K562 (cell line): ENCODE results near the gene ZC3H8. TPM values are rescaled to one million over a fixed set of nuclear protein-coding genes. Genes with fewer than 3 reads are reported as not detected.

Source experiments
- ATAC-seq: fragments of 200-7000 bp; cut with Tn5 transposase; 3 replicates; pipeline ENCODE4 v1.9.1; 2020; ENCODE audit warnings: moderate library complexity
- BruUV-seq: library from RNA; stranded (reverse); fragments of 400-500 nt; replicated peaks from 2 replicates; lab custom pipeline; 2021; lab: Mats Ljungman, UMichigan
- CTCF ChIA-PET: fragments of 300-600 bp; formaldehyde crosslinking; extraction: SDS; loops from one replicate; lab custom pipeline; 2021; ENCODE audit warnings: low intra/inter-chr PET ratio; lab: Yijun Ruan, JAX
- POLR2A ChIA-PET: fragments of 300-600, 350-650 bp; sonication (Branson Sonifier 250); formaldehyde crosslinking; extraction: SDS; loops from one replicate; lab custom pipeline; 2021; ENCODE audit warnings: antibody characterized with exemption, inconsistent platforms; lab: Yijun Ruan, JAX
- DNase-seq, 4 experiments: peaks; one replicate each; pipeline versions ENCODE4 v3.0.0 to v3.0.0-alpha.2; 2011 to 2018; ENCODE audit warnings: low spot score in 3 of 4, mixed read lengths in 3 of 4; ENCODE audit errors: extremely low read depth in 1 of 4
- FAIRE-seq: peaks from 2 replicates; lab custom pipeline; 2011; peaks lifted over from hg19 to GRCh38; lab: Jason Lieb, UNC
- H2AFZ ChIP-seq: 2 replicates; pipeline ENCODE4 v1.6.0; 2011; ENCODE audit warnings: low read depth, low read length, control low read depth, inconsistent platforms
- H3K27ac ChIP-seq: fragments of 200-600 bp; 3 replicates; pipeline ENCODE4 v1.8.0; 2011; ENCODE audit warnings: low read depth, mild to moderate bottlenecking, control low read depth, inconsistent platforms, low read length, moderate library complexity, mixed read lengths; ENCODE audit errors: extremely low read depth
- H3K27me3 ChIP-seq, 2 experiments: fragments of 300-600 bp in 1 of 2; 2 replicates in 1 of 2; 3 replicates in 1 of 2; pipeline versions ENCODE4 v1.6.0 to v1.8.0; 2011; ENCODE audit warnings: inconsistent platforms in 2 of 2, low read length in 2 of 2, mild to moderate bottlenecking in 1 of 2, mixed read lengths in 1 of 2, moderate library complexity in 1 of 2; ENCODE audit not compliant: control insufficient read depth in 2 of 2, insufficient read depth in 2 of 2
- H3K36me3 ChIP-seq: fragments of 300-600 bp; 3 replicates; pipeline ENCODE4 v1.8.0; 2011; ENCODE audit warnings: mild to moderate bottlenecking, low read length, inconsistent platforms; ENCODE audit not compliant: control insufficient read depth, insufficient read depth
- H3K4me1 ChIP-seq, 2 experiments: fragments of 200-600 bp in 1 of 2; replicated peaks in 1 of 2; 2 replicates in 1 of 2; 3 replicates in 1 of 2; pipeline versions ENCODE4 v1.5.1 to v1.8.0; 2011; ENCODE audit warnings: inconsistent platforms in 2 of 2, low read length in 2 of 2, mild to moderate bottlenecking in 1 of 2, mixed read lengths in 1 of 2, moderate library complexity in 1 of 2; ENCODE audit not compliant: control insufficient read depth in 2 of 2, insufficient read depth in 2 of 2
- H3K4me2 ChIP-seq: 2 replicates; pipeline ENCODE4 v1.6.1; 2011; ENCODE audit warnings: low read length, control low read depth, inconsistent platforms, mixed read lengths; ENCODE audit not compliant: insufficient read depth
- H3K4me3 ChIP-seq: fragments of 200-600 bp; sonication (generic), shearing (Covaris generic); 2 replicates; pipeline ENCODE4 v1.5.1; 2016; ENCODE audit warnings: control low read depth, inconsistent platforms
- H3K79me2 ChIP-seq: fragments of 200-600 bp; 3 replicates; pipeline ENCODE4 v1.8.0; 2011; ENCODE audit warnings: low read length, inconsistent platforms; ENCODE audit not compliant: control insufficient read depth, insufficient read depth
- H3K9ac ChIP-seq, 2 experiments: 2 replicates each; pipeline versions ENCODE4 v1.6.0 to v1.6.1; 2011; ENCODE audit warnings: low read depth in 2 of 2, low read length in 2 of 2, control low read depth in 1 of 2, inconsistent platforms in 1 of 2, mild to moderate bottlenecking in 1 of 2, mixed read lengths in 1 of 2; ENCODE audit not compliant: insufficient read depth in 1 of 2
- H3K9me1 ChIP-seq: one replicate; pipeline ENCODE4 v1.6.0; 2011; ENCODE audit warnings: inconsistent platforms, mild to moderate bottlenecking, low read length, moderate library complexity; ENCODE audit not compliant: control insufficient read depth, insufficient read depth
- H3K9me3 ChIP-seq: replicated peaks from 2 replicates; pipeline ENCODE4 v1.5.1; 2011; ENCODE audit warnings: low read depth, low read length, inconsistent platforms; ENCODE audit not compliant: control insufficient read depth, insufficient read depth
- H4K20me1 ChIP-seq: replicated peaks from 2 replicates; pipeline ENCODE4 v1.6.1; 2011; ENCODE audit warnings: low read length, inconsistent platforms, mixed read lengths; ENCODE audit not compliant: control insufficient read depth, insufficient read depth
- BACH1 ChIP-seq: fragments of 200-800 bp; sonication (Bioruptor generic); IDR thresholded peaks from 2 replicates; pipeline ENCODE4 v1.6.1; 2016; ENCODE audit warnings: missing genetic modification characterization, missing compliant biosample characterization
- BCL6 ChIP-seq: fragments of 250-450 bp; sonication (Bioruptor Pico); IDR thresholded peaks from 2 replicates; pipeline ENCODE4 v1.4.0; 2020
- COPS2 ChIP-seq: fragments of 450-650 bp; conservative IDR thresholded peaks from 2 replicates; pipeline ENCODE4 v1.6.1; 2016; ENCODE audit warnings: mild to moderate bottlenecking, moderate library complexity
- DMBX1 ChIP-seq: fragments of 250-450 bp; sonication (Bioruptor Pico); IDR thresholded peaks from 2 replicates; pipeline ENCODE4 v1.8.0; 2022; ENCODE audit warnings: inconsistent platforms, mild to moderate bottlenecking, moderate library complexity, borderline replicate concordance
- FOXA1 ChIP-seq: fragments of 450-650 bp; IDR thresholded peaks from 2 replicates; pipeline ENCODE4 v1.6.1; 2016; ENCODE audit warnings: mild to moderate bottlenecking, borderline replicate concordance
- HDAC3 ChIP-seq: fragments of 450-650 bp; IDR thresholded peaks from 2 replicates; pipeline ENCODE4 v1.6.1; 2018; ENCODE audit warnings: borderline replicate concordance, mild to moderate bottlenecking, moderate library complexity; ENCODE audit not compliant: partially characterized antibody
- L3MBTL2 ChIP-seq: fragments of 450-650 bp; IDR thresholded peaks from 2 replicates; pipeline ENCODE4 v1.6.1; 2016; ENCODE audit warnings: mild to moderate bottlenecking, moderate library complexity
- MAZ ChIP-seq, 2 experiments: fragments of 450-650 bp in 1 of 2; sonication (generic) in 1 of 2; formaldehyde crosslinking; IDR thresholded peaks in 1 of 2; conservative IDR thresholded peaks in 1 of 2; 2 replicates each; pipeline versions ENCODE4 v1.4.0 to v1.5.0; 2020; ENCODE audit warnings: mild to moderate bottlenecking in 1 of 2, missing genetic modification reagents in 1 of 2
- MTA3 ChIP-seq: fragments of 450-650 bp; formaldehyde crosslinking; IDR thresholded peaks from 2 replicates; pipeline ENCODE4 v1.6.1; 2017; ENCODE audit warnings: mild to moderate bottlenecking, borderline replicate concordance
- NCOA4 ChIP-seq: fragments of 450-650 bp; IDR thresholded peaks from 2 replicates; pipeline ENCODE4 v1.6.1; 2018; ENCODE audit warnings: mild to moderate bottlenecking; ENCODE audit not compliant: partially characterized antibody
- POU5F1 ChIP-seq: fragments of 150-350 bp; IDR thresholded peaks from 2 replicates; pipeline ENCODE4 v1.6.1; 2014; ENCODE audit warnings: borderline replicate concordance, low read length, low read depth, mild to moderate bottlenecking; ENCODE audit not compliant: partially characterized antibody
- RBM15 ChIP-seq: fragments of 200-400 bp; formaldehyde crosslinking; IDR thresholded peaks from 2 replicates; pipeline ENCODE4 v1.6.1; 2018; ENCODE audit warnings: mild to moderate bottlenecking, low read length, moderate library complexity; ENCODE audit not compliant: insufficient read depth
- SMAD2 ChIP-seq: fragments of 150-350 bp; IDR thresholded peaks from 2 replicates; pipeline ENCODE4 v1.6.1; 2014; ENCODE audit warnings: low read depth, mild to moderate bottlenecking, low read length
- SNRNP70 ChIP-seq: fragments of 200-400 bp; formaldehyde crosslinking; optimal IDR thresholded peaks from 2 replicates; pipeline ENCODE3; 2017; ENCODE audit warnings: low read depth, low read length
- ZNF274 ChIP-seq: IDR thresholded peaks from 2 replicates; pipeline ENCODE4 v1.6.1; 2011; ENCODE audit warnings: low read depth, mild to moderate bottlenecking, low read length, moderate library complexity, borderline replicate concordance
- ZNF384 ChIP-seq: IDR thresholded peaks from 2 replicates; pipeline ENCODE4 v1.6.1; 2012; ENCODE audit warnings: low read depth, low read length, improper control_type of control experiment
- WGBS: fragments of 100-300 bp; shearing (Covaris generic); methylation state at CpG from one replicate; pipeline ENCODE4 v1.1.6; 2016; ENCODE audit warnings: low coverage, mixed read lengths; ENCODE audit not compliant: insufficient coverage; ENCODE audit errors: missing lambda C conversion rate; 5-methylcytosine and 5-hydroxymethylcytosine counted together
- in situ Hi-C: fragments of 300-500 bp; cut with MboI; formaldehyde crosslinking; loops from 4 replicates; pipeline ENCODE4 v1.15.0; 2018; ENCODE audit warnings: inconsistent platforms, mixed read lengths
- intact Hi-C: fragments of 100-400 bp; cut with micrococcal nuclease; formaldehyde crosslinking; loops from 2 replicates; pipeline ENCODE4 v1.14.2; 2022
- polyA plus RNA-seq, 8 experiments: library from polyadenylated mRNA; depleted of rRNA in 4 of 8; stranded (reverse) in 5 of 8; unstranded in 3 of 8; fragments of >200 nt; fragmentation: Nextera tagmentation in 2 of 8; fragmentation: Illumina TruSeq in 1 of 8; extraction: Ambion mirVana in 2 of 8; extraction: Trizol in 1 of 8; gene quantifications; 2 replicates each; pipeline versions ENCODE4 v1.2.1 to v1.2.3, GENCODE V29; 2011 to 2014; ENCODE audit warnings: inconsistent platforms in 1 of 8, missing spikeins in 1 of 8
- total RNA-seq, 7 experiments: library from RNA; depleted of rRNA in 6 of 7; stranded (reverse); fragments of >200 nt in 6 of 7; fragmentation: Illumina TruSeq in 2 of 7; extraction: Trizol in 2 of 7; gene quantifications; 2 replicates each; pipeline versions ENCODE4 v1.2.1 to v1.2.3, GENCODE V29; 2011 to 2021; ENCODE audit warnings: low replicate concordance in 1 of 7
- TF ChIP-seq, protein P1 (sequence below): sonication (generic); formaldehyde crosslinking; IDR thresholded peaks from 2 replicates; pipeline ENCODE4 v1.8.1; 2023; ENCODE audit warnings: mild to moderate bottlenecking, missing genetic modification reagents

Gene ZC3H8
- total and polyA plus RNA-seq, 9 of the 15 experiments (the other 6 are each of a cell fraction or from before 2014, with no cell fraction given) = 11.6 to 41.5 (median 27.5) TPM

GRCh38 chr2:112304298-112304941 is 49.6 kb upstream of the ZC3H8 start:
- no peak overlapping the region for H3K9ac ChIP-seq
- no peak overlapping the region for H3K27ac ChIP-seq
- FAIRE-seq = no peak

More at GRCh38 chr2:112304298-112304941, 49.6 kb upstream of the ZC3H8 start:
- intact Hi-C loops (no loop called here), in situ Hi-C loops (no loop called here)
- no peak overlapping the region for H2AFZ ChIP-seq
- no peaks in the 10 kb centered on the region for H4K20me1 ChIP-seq
- no peaks in the 10 kb centered on the region for H3K36me3 ChIP-seq
- ChIA-PET POLR2A (no interaction called here), CTCF (no interaction called here)
- H3K27me3 ChIP-seq = no peaks in the 10 kb centered on the region
- H3K9me1 ChIP-seq = no peaks in the 10 kb centered on the region
- ATAC-seq (no peak; the same call in 2 of the 3 replicates), DNase-seq (no peak)
- no peaks in the 10 kb centered on the region for H3K79me2 ChIP-seq
- no TSS peak for BruUV-seq
- peaks cover 0 to 6% of the 10 kb centered on the region in 2 experiments; a peak in 1 of 5 replicates for H3K4me1 ChIP-seq
- no peak overlapping the region for H3K4me2 ChIP-seq
- H3K9me3 ChIP-seq = no peaks in the 10 kb centered on the region
- WGBS = 38% methylated on average over 2 of the region's 2 CpGs
- H3K4me3 ChIP-seq = no peak overlapping the region
- TF ChIP-seq RBM15 = no peak
- TF ChIP-seq NCOA4 = no peak
- TF ChIP-seq ZNF384 = no peak
- no peak for TF ChIP-seq L3MBTL2
- no peak for TF ChIP-seq POU5F1
- TF ChIP-seq MTA3 = no peak
- TF ChIP-seq MAZ (CRISPR knock-in tag; conservative IDR thresholded peaks at IDR 0.05 in 1 of 2, IDR thresholded peaks at IDR 0.05 in 1 of 2) = no peak
- TF ChIP-seq BCL6 (CRISPR knock-in tag) = no peak
- TF ChIP-seq, protein P1, sequence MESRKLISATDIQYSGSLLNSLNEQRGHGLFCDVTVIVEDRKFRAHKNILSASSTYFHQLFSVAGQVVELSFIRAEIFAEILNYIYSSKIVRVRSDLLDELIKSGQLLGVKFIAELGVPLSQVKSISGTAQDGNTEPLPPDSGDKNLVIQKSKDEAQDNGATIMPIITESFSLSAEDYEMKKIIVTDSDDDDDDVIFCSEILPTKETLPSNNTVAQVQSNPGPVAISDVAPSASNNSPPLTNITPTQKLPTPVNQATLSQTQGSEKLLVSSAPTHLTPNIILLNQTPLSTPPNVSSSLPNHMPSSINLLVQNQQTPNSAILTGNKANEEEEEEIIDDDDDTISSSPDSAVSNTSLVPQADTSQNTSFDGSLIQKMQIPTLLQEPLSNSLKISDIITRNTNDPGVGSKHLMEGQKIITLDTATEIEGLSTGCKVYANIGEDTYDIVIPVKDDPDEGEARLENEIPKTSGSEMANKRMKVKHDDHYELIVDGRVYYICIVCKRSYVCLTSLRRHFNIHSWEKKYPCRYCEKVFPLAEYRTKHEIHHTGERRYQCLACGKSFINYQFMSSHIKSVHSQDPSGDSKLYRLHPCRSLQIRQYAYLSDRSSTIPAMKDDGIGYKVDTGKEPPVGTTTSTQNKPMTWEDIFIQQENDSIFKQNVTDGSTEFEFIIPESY (CRISPR knock-in tag) = no peak
- no peak for TF ChIP-seq ZNF274
- no peak for TF ChIP-seq SMAD2
- no peak for TF ChIP-seq FOXA1
- no peak for TF ChIP-seq SNRNP70
- no peak for TF ChIP-seq HDAC3
- no peak for TF ChIP-seq DMBX1 (CRISPR knock-in tag)
- no peak for TF ChIP-seq BACH1 (tag)
- TF ChIP-seq COPS2 = no peak
